Osteocyte (in vitro differentiated cells): Measurements from ENCODE around the gene PPP1R9A. TPM values are rescaled to one million over a fixed set of nuclear protein-coding genes. Genes with fewer than 3 reads are reported as not detected.

Experiments
- DNase-seq: peaks from one replicate; pipeline ENCODE4 v3.0.0; 2021; ENCODE audit warnings: mixed read lengths; ENCODE audit not compliant: unreplicated experiment; ENCODE audit errors: extremely low spot score
- H3K27ac Mint-ChIP-seq: one replicate; pipeline ENCODE4 v1.8.0; 2021; ENCODE audit warnings: mild to moderate bottlenecking, mixed read lengths; ENCODE audit not compliant: unreplicated experiment
- H3K27me3 Mint-ChIP-seq: one replicate; pipeline ENCODE4 v1.8.0; 2021; ENCODE audit warnings: mixed read lengths; ENCODE audit not compliant: unreplicated experiment
- H3K36me3 Mint-ChIP-seq: one replicate; pipeline ENCODE4 v1.8.0; 2021; ENCODE audit warnings: mixed read lengths; ENCODE audit not compliant: unreplicated experiment
- H3K4me1 Mint-ChIP-seq: one replicate; pipeline ENCODE4 v1.8.0; 2021; ENCODE audit warnings: mixed read lengths; ENCODE audit not compliant: unreplicated experiment
- H3K4me3 Mint-ChIP-seq: one replicate; pipeline ENCODE4 v1.8.0; 2021; ENCODE audit warnings: mild to moderate bottlenecking, moderate library complexity, mixed read lengths; ENCODE audit not compliant: unreplicated experiment
- H3K9me3 Mint-ChIP-seq: one replicate; pipeline ENCODE4 v1.8.0; 2021; ENCODE audit warnings: mixed read lengths; ENCODE audit not compliant: unreplicated experiment
- CTCF ChIP-seq: fragments of 200-600 bp; sonication (generic); IDR thresholded peaks from 2 replicates; pipeline ENCODE4 v1.5.0; 2021; ENCODE audit warnings: antibody characterized with exemption, mild to moderate bottlenecking, moderate library complexity
- total RNA-seq: library from RNA; stranded (reverse); gene quantifications from 2 replicates; pipeline ENCODE4 v1.2.1, GENCODE V29; 2021

Gene PPP1R9A
- total RNA-seq, 1 donor from 2014 or later, result 3.4 TPM

GRCh38 chr7:95026421-95027072 is 119.2 kb downstream of the PPP1R9A start:
- no peaks in the 10 kb centered on the region for H3K4me1 Mint-ChIP-seq
- H3K36me3 Mint-ChIP-seq, result peaks cover 6% of the 10 kb centered on the region
- no peak for TF ChIP-seq CTCF
- no peak overlapping the region for H3K4me3 Mint-ChIP-seq
- DNase-seq, result no peak
- no peak overlapping the region for H3K27ac Mint-ChIP-seq
- no peaks in the 10 kb centered on the region for H3K27me3 Mint-ChIP-seq
- peaks cover 26% of the 10 kb centered on the region for H3K9me3 Mint-ChIP-seq

GRCh38 chr7:95027234-95027872 is 120.0 kb downstream of the PPP1R9A start:
- H3K4me1 Mint-ChIP-seq, result no peaks in the 10 kb centered on the region
- no peak overlapping the region for H3K4me3 Mint-ChIP-seq
- no peaks in the 10 kb centered on the region for H3K27me3 Mint-ChIP-seq
- H3K36me3 Mint-ChIP-seq, result peaks cover 3% of the 10 kb centered on the region
- no peak for DNase-seq
- H3K9me3 Mint-ChIP-seq, result peaks cover 18% of the 10 kb centered on the region
- no peak for TF ChIP-seq CTCF
- H3K27ac Mint-ChIP-seq, result no peak overlapping the region

DNA sequence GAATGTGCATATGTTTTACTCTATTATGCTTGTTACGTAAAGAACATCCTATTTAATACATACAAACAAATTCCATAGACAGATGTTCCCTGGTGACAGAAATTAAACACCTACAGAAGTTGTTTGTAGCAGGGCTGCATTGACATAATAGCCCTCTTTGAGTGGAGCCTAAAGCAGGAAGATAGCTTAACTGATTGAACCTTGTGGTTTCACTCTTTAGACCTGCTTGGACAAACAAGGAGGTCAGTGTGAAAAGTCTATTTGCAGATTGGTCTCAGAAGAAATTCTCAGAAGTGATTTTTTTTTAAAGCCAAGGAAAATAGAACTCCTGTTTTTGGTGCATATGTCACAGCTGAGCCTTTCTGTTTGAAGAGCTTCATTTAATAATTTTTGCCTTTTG is 121.3 kb downstream of the PPP1R9A start:
- peaks cover 18% of the 10 kb centered on the region for H3K9me3 Mint-ChIP-seq
- H3K36me3 Mint-ChIP-seq, result peaks cover 3% of the 10 kb centered on the region
- TF ChIP-seq CTCF, result no peak
- no peaks in the 10 kb centered on the region for H3K4me1 Mint-ChIP-seq
- DNase-seq, result no peak
- H3K4me3 Mint-ChIP-seq, result no peak overlapping the region
- no peak overlapping the region for H3K27ac Mint-ChIP-seq
- no peaks in the 10 kb centered on the region for H3K27me3 Mint-ChIP-seq

- DNase-seq, result no peak
These were observed 127.9 kb downstream of the PPP1R9A start for GRCh38 chr7:95035295-95035694.

More at GRCh38 chr7:95035295-95035694, 127.9 kb downstream of the PPP1R9A start:
- no peaks in the 10 kb centered on the region for H3K27me3 Mint-ChIP-seq
- H3K4me3 Mint-ChIP-seq, result no peak overlapping the region
- no peaks in the 10 kb centered on the region for H3K4me1 Mint-ChIP-seq
- H3K36me3 Mint-ChIP-seq, result no peaks in the 10 kb centered on the region
- no peaks in the 10 kb centered on the region for H3K9me3 Mint-ChIP-seq
- H3K27ac Mint-ChIP-seq, result no peak overlapping the region
- no peak for TF ChIP-seq CTCF
